Stimulated activated naive CD4-positive, alpha-beta T cell treated with Interleukin-2 at 50 U/mL for 16 hours (primary cell): ENCODE measurements around the gene HIVEP2.
A peak's percentile ranks its signal among the peaks of the same experiment; 100 is the strongest.

Experiments used
- DNase-seq: peaks from one replicate; lab custom pipeline; 2025; lab: John Stamatoyannopoulos, UW

HIVEP2 gene

GRCh38 chr6:142816486-142816885 is 128.5 kb downstream of the HIVEP2 start:
- DNase-seq, result no peak

GRCh38 chr6:142816031-142816430 is 128.9 kb downstream of the HIVEP2 start:
- DNase-seq, result no peak

- no peak for DNase-seq
These were observed 133.1 kb downstream of the HIVEP2 start for GRCh38 chr6:142811923-142812322.

GRCh38 chr6:142810952-142811514 is 133.9 kb downstream of the HIVEP2 start:
- DNase-seq, result no peak

GRCh38 chr6:142809947-142810346 is 135.0 kb downstream of the HIVEP2 start:
- no peak for DNase-seq

GRCh38 chr6:142808405-142809061 is 136.4 kb downstream of the HIVEP2 start:
- no peak for DNase-seq

- DNase-seq, result no peak
These were observed 139.9 kb downstream of the HIVEP2 start for GRCh38 chr6:142805042-142805441.

- DNase-seq, result no peak
These were observed 140.5 kb downstream of the HIVEP2 start for GRCh38 chr6:142804490-142804889.

GRCh38 chr6:142803495-142804058 is 141.4 kb downstream of the HIVEP2 start:
- DNase-seq, result no peak

- DNase-seq, result no peak
These were observed 141.9 kb downstream of the HIVEP2 start for GRCh38 chr6:142803032-142803431.

- peak; percentile 36 for DNase-seq
These were observed 142.9 kb downstream of the HIVEP2 start for GRCh38 chr6:142802124-142802523.

GRCh38 chr6:142800240-142800639 is 144.7 kb downstream of the HIVEP2 start:
- DNase-seq, result no peak

- no peak for DNase-seq
These were observed 145.3 kb downstream of the HIVEP2 start for GRCh38 chr6:142799639-142800038.

- DNase-seq, result no peak
These were observed 147.8 kb downstream of the HIVEP2 start for GRCh38 chr6:142797159-142797558.

GRCh38 chr6:142796571-142796970 is 148.4 kb downstream of the HIVEP2 start:
- no peak for DNase-seq

- no peak for DNase-seq
These were observed 149.0 kb downstream of the HIVEP2 start for GRCh38 chr6:142796024-142796423.

- DNase-seq, result no peak
These were observed 150.6 kb downstream of the HIVEP2 start for GRCh38 chr6:142794424-142794823.

GRCh38 chr6:142790257-142790656 is 154.7 kb downstream of the HIVEP2 start:
- no peak for DNase-seq

GRCh38 chr6:142787422-142787821 is 157.6 kb downstream of the HIVEP2 start:
- no peak for DNase-seq

GRCh38 chr6:142786476-142786875 is 158.5 kb downstream of the HIVEP2 start:
- DNase-seq, result no peak

GRCh38 chr6:142784344-142784743 is 160.6 kb downstream of the HIVEP2 start:
- DNase-seq, result no peak

- no peak for DNase-seq
These were observed 161.5 kb downstream of the HIVEP2 start for GRCh38 chr6:142783499-142783898.

GRCh38 chr6:142781129-142781528 is 163.8 kb downstream of the HIVEP2 start:
- DNase-seq, result no peak
